H9 (cell line): ENCODE results near the gene C11orf58. TPM values are rescaled to one million over a fixed set of nuclear protein-coding genes. Genes with fewer than 3 reads are reported as not detected.

Experiments used
- DNase-seq: peaks from one replicate; pipeline ENCODE4 v3.0.0-alpha.2; 2017
- H2AFZ ChIP-seq: one replicate; pipeline ENCODE4 v1.6.1; 2013; ENCODE audit warnings: mild to moderate bottlenecking, low read length, control low read depth, moderate library complexity
- H2AK5ac ChIP-seq: 2 replicates; pipeline ENCODE4 v1.6.1; 2013; ENCODE audit warnings: low read length, control low read depth, mixed read lengths; ENCODE audit not compliant: insufficient read length
- H2BK120ac ChIP-seq: one replicate; pipeline ENCODE4 v1.6.1; 2013; ENCODE audit warnings: low read depth, mild to moderate bottlenecking, low read length, control low read depth, inconsistent platforms; ENCODE audit not compliant: poor library complexity, severe bottlenecking
- H2BK12ac ChIP-seq: 2 replicates; pipeline ENCODE4 v1.6.1; 2013; ENCODE audit warnings: low read length, control low read depth, mixed read lengths, low read depth; ENCODE audit not compliant: insufficient read length
- H2BK15ac ChIP-seq: 2 replicates; pipeline ENCODE4 v1.6.1; 2013; ENCODE audit warnings: low read depth, low read length, control low read depth
- H2BK20ac ChIP-seq: one replicate; pipeline ENCODE4 v1.6.1; 2013; ENCODE audit warnings: low read depth, mild to moderate bottlenecking, low read length, control low read depth, inconsistent platforms; ENCODE audit not compliant: poor library complexity, severe bottlenecking
- H2BK5ac ChIP-seq: 2 replicates; pipeline ENCODE4 v1.6.1; 2013; ENCODE audit warnings: low read length, control low read depth, mixed read lengths; ENCODE audit not compliant: insufficient read length
- H3K14ac ChIP-seq: 2 replicates; pipeline ENCODE4 v1.6.1; 2013; ENCODE audit warnings: low read length, control low read depth; ENCODE audit not compliant: insufficient read depth
- H3K18ac ChIP-seq: 2 replicates; pipeline ENCODE4 v1.6.1; 2013; ENCODE audit warnings: low read depth, mild to moderate bottlenecking, mixed read lengths, low read length, control low read depth; ENCODE audit not compliant: insufficient read length
- H3K23ac ChIP-seq: 2 replicates; pipeline ENCODE4 v1.6.1; 2013; ENCODE audit warnings: low read length, control low read depth, mixed read lengths, low read depth; ENCODE audit not compliant: insufficient read length
- H3K23me2 ChIP-seq: 2 replicates; pipeline ENCODE4 v1.6.1; 2013; ENCODE audit warnings: low read depth, mild to moderate bottlenecking, mixed read lengths, low read length, control low read depth; ENCODE audit not compliant: insufficient read length, poor library complexity, severe bottlenecking
- H3K27ac ChIP-seq: 2 replicates; pipeline ENCODE4 v1.5.1; 2013; ENCODE audit warnings: low read length, control low read depth, mixed read lengths, low read depth; ENCODE audit not compliant: insufficient read length
- H3K27me3 ChIP-seq: 2 replicates; pipeline ENCODE4 v1.6.1; 2013; ENCODE audit warnings: low read length, control low read depth, inconsistent platforms; ENCODE audit not compliant: insufficient read depth
- H3K4ac ChIP-seq: 2 replicates; pipeline ENCODE4 v1.6.1; 2013; ENCODE audit warnings: low read depth, mild to moderate bottlenecking, control low read depth, inconsistent platforms, low read length, moderate library complexity
- H3K4me1 ChIP-seq: 2 replicates; pipeline ENCODE4 v1.6.1; 2013; ENCODE audit warnings: low read length, control low read depth, inconsistent platforms; ENCODE audit not compliant: insufficient read depth
- H3K4me2 ChIP-seq: 2 replicates; pipeline ENCODE4 v1.6.1; 2013; ENCODE audit warnings: low read length, control low read depth, mixed read lengths; ENCODE audit not compliant: insufficient read length, insufficient read depth
- H3K56ac ChIP-seq: 2 replicates; pipeline ENCODE4 v1.6.1; 2013; ENCODE audit warnings: low read depth, mild to moderate bottlenecking, mixed read lengths, low read length, control low read depth; ENCODE audit not compliant: insufficient read length
- H3K79me1 ChIP-seq: 2 replicates; pipeline ENCODE4 v1.6.1; 2013; ENCODE audit warnings: low read depth, mild to moderate bottlenecking, moderate library complexity, low read length, control low read depth, inconsistent platforms; ENCODE audit not compliant: insufficient read depth, poor library complexity, severe bottlenecking
- H3K79me2 ChIP-seq: 2 replicates; pipeline ENCODE4 v1.6.1; 2013; ENCODE audit warnings: low read length, control low read depth, inconsistent platforms; ENCODE audit not compliant: insufficient read depth
- H3K9ac ChIP-seq: 2 replicates; pipeline ENCODE4 v1.6.1; 2013; ENCODE audit warnings: low read length, control low read depth, mixed read lengths; ENCODE audit not compliant: insufficient read length; ENCODE audit errors: extremely low read depth
- H3K9me3 ChIP-seq: one replicate; pipeline ENCODE4 v1.6.1; 2013; ENCODE audit warnings: low read depth, low read length, inconsistent platforms; ENCODE audit not compliant: control insufficient read depth
- H3T11ph ChIP-seq: one replicate; pipeline ENCODE4 v1.6.1; 2013; ENCODE audit warnings: mild to moderate bottlenecking, low read length, control low read depth, inconsistent platforms
- H4K20me1 ChIP-seq: one replicate; pipeline ENCODE4 v1.6.1; 2013; ENCODE audit not compliant: control insufficient read depth, insufficient read length, insufficient read depth
- H4K5ac ChIP-seq: 2 replicates; pipeline ENCODE4 v1.6.1; 2013; ENCODE audit warnings: low read depth, mild to moderate bottlenecking, mixed read lengths, low read length, control low read depth; ENCODE audit not compliant: insufficient read length
- H4K8ac ChIP-seq: replicated peaks from 2 replicates; pipeline ENCODE4 v1.6.1; 2013; ENCODE audit warnings: low read length, control low read depth, mixed read lengths, low read depth; ENCODE audit not compliant: insufficient read length
- H4K91ac ChIP-seq: 2 replicates; pipeline ENCODE4 v1.6.1; 2013; ENCODE audit warnings: low read depth, mild to moderate bottlenecking, moderate library complexity, mixed read lengths, low read length, control low read depth; ENCODE audit not compliant: insufficient read length
- H3K27ac Mint-ChIP-seq, 3 experiments: 2 replicates in 2 of 3; 3 replicates in 1 of 3; pipeline ENCODE4 v1.8.0; 2020 to 2021; ENCODE audit warnings: mixed read lengths in 3 of 3, mild to moderate bottlenecking in 1 of 3, moderate library complexity in 1 of 3
- H3K27me3 Mint-ChIP-seq: 2 replicates; pipeline ENCODE4 v1.8.0; 2021; ENCODE audit warnings: low read depth, mild to moderate bottlenecking, moderate library complexity, mixed read lengths
- H3K36me3 Mint-ChIP-seq, 3 experiments: 2 replicates in 2 of 3; 3 replicates in 1 of 3; pipeline ENCODE4 v1.8.0; 2020 to 2021; ENCODE audit warnings: low read depth in 3 of 3, mixed read lengths in 3 of 3; ENCODE audit not compliant: insufficient read depth in 1 of 3
- H3K4me1 Mint-ChIP-seq, 2 experiments: 2 replicates each; pipeline ENCODE4 v1.8.0; 2020; ENCODE audit warnings: mixed read lengths in 2 of 2
- H3K4me3 Mint-ChIP-seq, 2 experiments: 2 replicates in 1 of 2; 3 replicates in 1 of 2; pipeline ENCODE4 v1.8.0; 2020 to 2021; ENCODE audit warnings: mild to moderate bottlenecking in 2 of 2, mixed read lengths in 2 of 2, moderate library complexity in 1 of 2
- H3K9me3 Mint-ChIP-seq, 2 experiments: 2 replicates in 1 of 2; 3 replicates in 1 of 2; pipeline ENCODE4 v1.8.0; 2020; ENCODE audit warnings: mild to moderate bottlenecking in 2 of 2, mixed read lengths in 2 of 2, moderate library complexity in 1 of 2
- CTCF ChIP-seq: fragments of 200-600 bp; sonication (generic); conservative IDR thresholded peaks from 3 replicates; pipeline ENCODE4 v1.8.0; 2021; ENCODE audit warnings: antibody characterized with exemption, mild to moderate bottlenecking
- WGBS: extraction: QIAGEN DNeasy Blood & Tissue Kit; methylation state at CpG from one replicate; pipeline ENCODE4 v1.1.7; 2013; ENCODE audit warnings: missing lambda C conversion rate, low lambda C conversion rate, mixed read lengths; ENCODE audit not compliant: insufficient read length; ENCODE audit errors: extremely low coverage; 5-methylcytosine and 5-hydroxymethylcytosine counted together
- total RNA-seq: library from RNA; stranded (reverse); gene quantifications from 2 replicates; pipeline ENCODE4 v1.2.1, GENCODE V29; 2021

The C11orf58 gene
- total RNA-seq, 1 experiment from 2014 or later = 169 TPM

GRCh38 chr11:16807306-16807705 is 68.9 kb downstream of the C11orf58 start:
- Mint-ChIP-seq H3K4me1 (peaks cover 7 to 12% of the 10 kb centered on the region in 2 experiments), H3K27me3 (no peaks in the 10 kb centered on the region), H3K36me3 (peaks cover 0 to 7% (median 7%) of the 10 kb centered on the region in 3 experiments; a peak in 5 of 7 replicates), H3K9me3 (no peaks in the 10 kb centered on the region), H3K4me3 (no peak overlapping the region), H3K27ac (no peak overlapping the region; a peak in 1 of 7 replicates)
- no peak overlapping the region for H4K5ac ChIP-seq
- no peak overlapping the region for H3K14ac ChIP-seq
- DNase-seq = no peak
- H3K9me3 ChIP-seq = no peaks in the 10 kb centered on the region
- no peak overlapping the region for H3K18ac ChIP-seq
- no peak overlapping the region for H3K23ac ChIP-seq
- no peak overlapping the region for H2AK5ac ChIP-seq
- no peaks in the 10 kb centered on the region for H4K20me1 ChIP-seq
- no peaks in the 10 kb centered on the region for H3K4me1 ChIP-seq
- H3K79me2 ChIP-seq = no peaks in the 10 kb centered on the region
- no peak overlapping the region for H2BK20ac ChIP-seq
- no peaks in the 10 kb centered on the region for H3K23me2 ChIP-seq
- H2BK5ac ChIP-seq = no peak overlapping the region
- WGBS = no CpG with 5 or more reads among the region's 3 CpGs
- no peak overlapping the region for H3K4me2 ChIP-seq
- no peaks in the 10 kb centered on the region for H3K27me3 ChIP-seq
- H2BK15ac ChIP-seq = no peak overlapping the region
- no peak overlapping the region for H3K56ac ChIP-seq
- no peak for TF ChIP-seq CTCF
- H4K91ac ChIP-seq = no peak overlapping the region
- H3T11ph ChIP-seq = no peak overlapping the region
- H3K9ac ChIP-seq = no peak overlapping the region
- no peak overlapping the region for H2AFZ ChIP-seq
- no peak overlapping the region for H3K27ac ChIP-seq
- no peak overlapping the region for H2BK120ac ChIP-seq
- no peak overlapping the region for H4K8ac ChIP-seq
- no peak overlapping the region for H3K4ac ChIP-seq
- H2BK12ac ChIP-seq = no peak overlapping the region
- H3K79me1 ChIP-seq = no peaks in the 10 kb centered on the region
